Middle frontal gyrus (tissue), 1 donor: ENCODE data around the gene PGRMC2.
"Not testable (repeated sequence)": the region's sequence is repeated elsewhere in the genome, so short reads cannot be mapped to it uniquely, and the experiment has no call there.

Source experiments
- DNase-seq: peaks from one replicate; pipeline ENCODE4 v3.0.0-alpha.2; 2015; ENCODE audit warnings: low spot score; ENCODE audit errors: extremely low spot score

PGRMC2 gene

GRCh38 chr4:128268970-128269369 lies 18.6 kb downstream of the PGRMC2 start:
- no peak for DNase-seq

- no peak for DNase-seq
These were observed 19.9 kb downstream of the PGRMC2 start for GRCh38 chr4:128267745-128268144.

- not testable (repeated sequence) for DNase-seq
These were observed 20.4 kb downstream of the PGRMC2 start for GRCh38 chr4:128267171-128267570.

- not testable (repeated sequence) for DNase-seq
These were observed 22.1 kb downstream of the PGRMC2 start for GRCh38 chr4:128265550-128265949.

GRCh38 chr4:128259889-128260288 lies 27.7 kb downstream of the PGRMC2 start:
- not testable (repeated sequence) for DNase-seq

- not testable (repeated sequence) for DNase-seq
These were observed 29.4 kb downstream of the PGRMC2 start for GRCh38 chr4:128258166-128258565.

GRCh38 chr4:128256539-128256938 lies 31.1 kb downstream of the PGRMC2 start:
- no peak for DNase-seq

- DNase-seq, result no peak
These were observed 31.7 kb downstream of the PGRMC2 start for GRCh38 chr4:128255906-128256305.

GRCh38 chr4:128249787-128250668 lies 37.6 kb downstream of the PGRMC2 start:
- DNase-seq, result no peak

GRCh38 chr4:128247906-128248305 lies 39.7 kb downstream of the PGRMC2 start:
- DNase-seq, result no peak

GRCh38 chr4:128245391-128245790 lies 42.2 kb downstream of the PGRMC2 start:
- DNase-seq, result not testable (repeated sequence)

GRCh38 chr4:128244379-128244778 lies 43.2 kb downstream of the PGRMC2 start:
- no peak for DNase-seq

- no peak for DNase-seq
These were observed 45.0 kb downstream of the PGRMC2 start for GRCh38 chr4:128242601-128243000.

GRCh38 chr4:128241981-128242380 lies 45.6 kb downstream of the PGRMC2 start:
- no peak for DNase-seq

GRCh38 chr4:128241425-128241913 lies 46.1 kb downstream of the PGRMC2 start:
- DNase-seq, result no peak

- no peak for DNase-seq
These were observed 46.6 kb downstream of the PGRMC2 start for GRCh38 chr4:128241019-128241418.

GRCh38 chr4:128234836-128235235 lies 52.8 kb downstream of the PGRMC2 start:
- no peak for DNase-seq

GRCh38 chr4:128232719-128233118 lies 54.9 kb downstream of the PGRMC2 start:
- DNase-seq, result no peak

GRCh38 chr4:128228845-128229795 lies 58.5 kb downstream of the PGRMC2 start:
- DNase-seq, result no peak

- DNase-seq, result no peak
These were observed 59.5 kb downstream of the PGRMC2 start for GRCh38 chr4:128227991-128228571.

- no peak for DNase-seq
These were observed 62.5 kb downstream of the PGRMC2 start for GRCh38 chr4:128225148-128225547.
